Esophagus muscularis mucosa (tissue), 4 donors: ENCODE measurements around the gene RFNG. TPM values are rescaled to one million over a fixed set of nuclear protein-coding genes. Genes with fewer than 3 reads are reported as not detected.

Source experiments
- DNase-seq: peaks from one replicate; pipeline ENCODE4 v3.0.0-alpha.2; 2017; ENCODE audit errors: extremely low spot score
- H3K27ac ChIP-seq, 4 donors: fragments of 200-600 bp; sonication (generic); replicated peaks in 1 of 4; 1 replicate in 3 of 4; 2 replicates in 1 of 4; pipeline ENCODE4 v1.5.1; 2016 to 2019; ENCODE audit warnings: mild to moderate bottlenecking in 1 of 4
- H3K27me3 ChIP-seq, 4 donors: fragments of 200-600 bp; sonication (generic); one replicate each; pipeline versions ENCODE4 v1.5.1 to v1.6.0; 2016 to 2019
- H3K36me3 ChIP-seq, 4 donors: fragments of 200-600 bp; sonication (generic); one replicate each; pipeline ENCODE4 v1.5.1; 2016 to 2019
- H3K4me1 ChIP-seq, 4 donors: fragments of 200-600 bp; sonication (generic); one replicate each; pipeline ENCODE4 v1.5.1; 2016 to 2019
- H3K4me3 ChIP-seq, 4 donors: fragments of 200-600 bp; sonication (generic); 1 replicate in 2 of 4; 2 replicates in 2 of 4; pipeline ENCODE4 v1.5.1; 2016 to 2019; ENCODE audit warnings: mild to moderate bottlenecking in 4 of 4, moderate library complexity in 1 of 4
- H3K9me3 ChIP-seq, 4 donors: fragments of 200-600 bp; sonication (generic); 1 replicate in 3 of 4; 2 replicates in 1 of 4; pipeline ENCODE4 v1.5.1; 2016 to 2019
- CTCF ChIP-seq, 3 experiments: fragments of 200-600 bp in 2 of 3; fragments of 450-650 bp in 1 of 3; sonication (generic) in 2 of 3; IDR thresholded peaks; one replicate each; pipeline ENCODE4 v1.5.1; 2017 to 2019; ENCODE audit warnings: antibody characterized with exemption in 3 of 3, mild to moderate bottlenecking in 2 of 3, moderate library complexity in 1 of 3
- EP300 ChIP-seq: sonication (generic); formaldehyde crosslinking; IDR thresholded peaks from one replicate; pipeline ENCODE4 v1.6.1; 2017; ENCODE audit warnings: antibody characterized with exemption
- POLR2A ChIP-seq: fragments of 450-650 bp; IDR thresholded peaks from one replicate; pipeline ENCODE4 v1.6.1; 2017; ENCODE audit warnings: antibody characterized with exemption, moderate library complexity, mild to moderate bottlenecking, low read depth
- POLR2AphosphoS5 ChIP-seq, 2 donors: sonication (generic); formaldehyde crosslinking; IDR thresholded peaks; one replicate each; pipeline ENCODE4 v1.6.1; 2017; ENCODE audit warnings: antibody characterized with exemption in 2 of 2
- WGBS: methylation state at CpG from one replicate; pipeline ENCODE4 v1.1.5; 2018; 5-methylcytosine and 5-hydroxymethylcytosine counted together
- intact Hi-C: fragments of 100-400 bp; cut with DNase I; formaldehyde crosslinking; loops from one replicate; pipeline ENCODE4 v1.15.1; 2023
- total RNA-seq, 4 donors: library from RNA; depleted of rRNA; stranded (reverse); fragments of >200 nt; gene quantifications; one replicate each; pipeline versions ENCODE4 v1.1.0 to v1.2.1, GENCODE V29; 2016

Gene RFNG, protein sequence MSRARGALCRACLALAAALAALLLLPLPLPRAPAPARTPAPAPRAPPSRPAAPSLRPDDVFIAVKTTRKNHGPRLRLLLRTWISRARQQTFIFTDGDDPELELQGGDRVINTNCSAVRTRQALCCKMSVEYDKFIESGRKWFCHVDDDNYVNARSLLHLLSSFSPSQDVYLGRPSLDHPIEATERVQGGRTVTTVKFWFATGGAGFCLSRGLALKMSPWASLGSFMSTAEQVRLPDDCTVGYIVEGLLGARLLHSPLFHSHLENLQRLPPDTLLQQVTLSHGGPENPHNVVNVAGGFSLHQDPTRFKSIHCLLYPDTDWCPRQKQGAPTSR
- total RNA-seq, result 10 to 100 TPM; 32.4 to 54.8 (median 42.5) TPM

GRCh38 chr17:82051776-82052637 lies at the start of gene RFNG, which contains the start of gene GPS1:
Gene RFNG (minus strand): TSS chr17:82051811. CDS start chr17:82051766, 45 bp downstream.
Gene GPS1 (plus strand): TSS chr17:82051898. CDS start chr17:82051932, 34 bp downstream.
- Histone ChIP-seq H3K4me1 (peaks cover 24 to 58% (median 43%) of the 10 kb centered on the region in 4 donors), H3K36me3 (peaks cover 44 to 74% (median 69%) of the 10 kb centered on the region in 4 donors), H3K9me3 (no peaks in the 10 kb centered on the region), H3K4me3 (peak within 1 kb of the TSS; percentile 81 to 99 (median 88)), H3K27me3 (no peaks in the 10 kb centered on the region), H3K27ac (peak within 1 kb of the TSS; percentile 68 to 75 (median 72))
- TF ChIP-seq POLR2AphosphoS5 (IDR thresholded peaks at IDR 0.05) (peak; percentile 69 to 71), EP300 (no peak)
- WGBS, result under 1% methylated on average over 40 of the region's 94 CpGs
- no peak for DNase-seq
- intact Hi-C loops, result no loop called here

GRCh38 chr17:82101301-82101715 lies 49.7 kb upstream of the RFNG start:
- no peak for TF ChIP-seq POLR2AphosphoS5 (IDR thresholded peaks at IDR 0.05)
- TF ChIP-seq EP300, result no peak
- no peak for TF ChIP-seq POLR2A
- no peak for TF ChIP-seq CTCF (IDR thresholded peaks at IDR 0.05)
- no peak overlapping the region for H3K4me3 ChIP-seq
- peaks cover 0 to 5% (median 0%) of the 10 kb centered on the region in 4 donors for H3K36me3 ChIP-seq
- peaks cover 45 to 87% (median 75%) of the 10 kb centered on the region in 4 donors for H3K4me1 ChIP-seq
- H3K27ac ChIP-seq, result peak overlapping the region in 1 of 4 donors; percentile 51
- H3K9me3 ChIP-seq, result no peaks in the 10 kb centered on the region
- no peaks in the 10 kb centered on the region for H3K27me3 ChIP-seq
- no peak for DNase-seq
- WGBS, result no CpG with 5 or more reads among the region's 10 CpGs
- intact Hi-C loops, result no loop called here

DNA sequence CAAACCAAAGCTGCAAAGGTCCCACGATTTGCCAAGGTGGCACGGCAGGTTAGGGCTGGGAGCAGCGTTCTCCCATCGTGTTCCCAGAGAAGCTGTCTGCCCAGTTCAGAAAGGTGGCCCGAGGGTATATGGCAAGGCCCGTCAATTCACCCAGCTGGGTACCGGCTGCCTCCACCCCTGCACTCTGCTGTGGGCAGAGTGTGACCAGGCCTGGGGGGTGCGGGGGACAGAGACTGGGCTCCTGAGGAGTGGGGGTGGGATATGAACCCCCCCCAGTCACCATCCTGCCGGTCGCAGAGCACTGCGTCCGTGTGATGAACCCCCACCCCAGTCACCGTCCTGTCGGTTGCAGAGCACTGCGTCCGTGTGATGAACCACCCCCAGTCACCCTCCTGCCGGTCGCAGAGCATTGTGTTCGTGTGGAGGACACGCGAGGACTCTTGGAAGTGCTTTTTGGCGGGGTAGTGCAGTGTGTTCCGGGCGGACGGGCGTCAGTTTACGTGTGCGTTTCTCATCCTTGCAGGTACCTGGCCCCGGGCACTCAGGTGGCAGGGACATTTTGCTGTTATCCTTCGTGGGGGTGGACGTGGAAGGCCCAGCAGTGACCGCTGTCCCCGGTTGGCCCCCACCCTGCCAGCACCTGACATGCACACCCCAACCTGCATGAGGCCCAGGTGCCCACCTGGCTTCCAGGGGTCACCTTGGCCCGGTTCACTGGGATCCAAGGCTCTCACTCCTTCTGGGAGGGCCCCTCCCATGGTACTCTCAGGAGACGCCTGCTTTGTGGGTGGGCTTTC lies 49.1 kb upstream of the RFNG start:
- H3K27me3 ChIP-seq, result no peaks in the 10 kb centered on the region
- 92% methylated on average over 26 of the region's 35 CpGs for WGBS
- H3K4me3 ChIP-seq, result no peak overlapping the region
- H3K9me3 ChIP-seq, result no peaks in the 10 kb centered on the region
- H3K4me1 ChIP-seq, result peaks cover 40 to 87% (median 74%) of the 10 kb centered on the region in 4 donors
- intact Hi-C loops, result no loop called here
- H3K36me3 ChIP-seq, result peaks cover 0 to 9% (median 5%) of the 10 kb centered on the region in 4 donors
- H3K27ac ChIP-seq, result peak overlapping the region; percentile 88 to 99 (median 95)
- TF ChIP-seq POLR2AphosphoS5 (IDR thresholded peaks at IDR 0.05) (no peak), CTCF (IDR thresholded peaks at IDR 0.05) (no peak), POLR2A (no peak), EP300 (no peak)
- no peak for DNase-seq

GRCh38 chr17:82098939-82099763 lies 47.5 kb upstream of the RFNG start:
- DNase-seq, result no peak
- Histone ChIP-seq H3K4me1 (peaks cover 38 to 74% (median 65%) of the 10 kb centered on the region in 4 donors), H3K27ac (peak overlapping the region; percentile 88 to 99 (median 95)), H3K36me3 (peaks cover 8 to 25% (median 20%) of the 10 kb centered on the region in 4 donors), H3K4me3 (peak overlapping the region; percentile 74 to 92 (median 84)), H3K9me3 (no peaks in the 10 kb centered on the region), H3K27me3 (no peaks in the 10 kb centered on the region)
- no peak for TF ChIP-seq EP300
- no peak for TF ChIP-seq CTCF (IDR thresholded peaks at IDR 0.05)
- TF ChIP-seq POLR2AphosphoS5 (IDR thresholded peaks at IDR 0.05), result no peak
- TF ChIP-seq POLR2A, result no peak
- intact Hi-C loops, result loop anchor here (5.0 kb wide), 1 partner anchor 67 kb away; the partner anchor contains the start of gene RAC3
- WGBS, result 22% methylated on average over 27 of the region's 80 CpGs
